Activated naive CD8-positive, alpha-beta T cell treated with anti-CD3 and anti-CD28 coated beads, Interleukin-2, amount 50 U/mL, for 24 hours (primary cell): ENCODE results near the gene GPR179.

ENCODE experiments used
- ATAC-seq: fragments of 150-1000 bp; cut with Tn5 transposase; one replicate; pipeline ENCODE4 v1.10.0; 2021
- DNase-seq: peaks from one replicate; pipeline ENCODE4 v3.0.0; 2021
- H3K27ac Mint-ChIP-seq: one replicate; pipeline ENCODE4 v1.8.0; 2021; ENCODE audit warnings: mild to moderate bottlenecking, mixed read lengths
- H3K27me3 Mint-ChIP-seq: one replicate; pipeline ENCODE4 v1.8.0; 2021; ENCODE audit warnings: mixed read lengths
- H3K36me3 Mint-ChIP-seq: one replicate; pipeline ENCODE4 v1.8.0; 2021; ENCODE audit warnings: low read depth, mixed read lengths
- H3K4me1 Mint-ChIP-seq: one replicate; pipeline ENCODE4 v1.8.0; 2021; ENCODE audit warnings: mixed read lengths
- H3K4me3 Mint-ChIP-seq: one replicate; pipeline ENCODE4 v1.8.0; 2021; ENCODE audit warnings: mild to moderate bottlenecking, moderate library complexity, mixed read lengths
- H3K9me3 Mint-ChIP-seq: one replicate; pipeline ENCODE4 v1.8.0; 2021; ENCODE audit warnings: mixed read lengths

GPR179 gene

DNA sequence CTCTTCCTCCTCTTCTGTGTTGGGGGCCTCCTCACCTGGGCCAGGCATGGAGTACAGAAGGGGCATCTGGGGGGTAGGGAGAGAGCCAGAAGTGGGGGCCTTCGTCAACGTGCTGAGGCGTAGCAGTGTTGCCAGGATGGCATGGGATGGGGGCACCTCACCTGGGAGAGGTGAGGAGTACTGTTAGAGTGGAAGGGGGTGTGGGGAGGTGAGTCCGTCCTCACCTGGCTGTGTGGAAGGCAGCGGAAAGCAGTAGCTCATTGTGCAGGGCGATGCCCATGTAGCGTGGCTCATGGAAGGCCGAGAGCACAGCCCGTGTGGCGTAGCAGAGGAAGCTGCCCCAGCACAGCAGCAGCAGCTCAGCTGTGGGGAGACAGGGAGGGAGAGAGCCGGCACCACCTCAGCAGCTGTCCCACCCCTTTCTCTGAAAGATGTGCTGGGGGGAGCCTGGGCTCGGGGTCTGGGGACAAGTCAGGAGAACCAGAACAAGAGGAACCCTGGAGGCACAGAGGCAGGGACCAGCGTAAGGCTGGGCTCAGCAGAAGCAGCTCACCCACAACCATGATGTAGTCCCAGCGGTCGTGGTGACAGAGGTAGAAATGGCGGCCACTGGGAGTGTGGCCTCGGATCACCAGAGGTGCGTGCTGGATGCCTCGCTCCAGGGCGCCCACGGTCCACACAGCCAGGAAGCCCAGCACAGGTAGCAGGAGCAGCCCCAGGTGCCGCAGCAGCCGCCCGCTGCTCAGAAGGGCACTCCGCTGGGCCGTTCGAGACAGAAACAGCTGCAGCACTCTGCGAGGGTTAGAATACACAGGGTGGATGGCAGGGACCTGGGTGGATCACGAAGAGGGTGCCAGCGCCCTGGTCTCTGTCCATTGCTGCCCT lies 9.0 kb downstream of the GPR179 start:
- Mint-ChIP-seq H3K27ac (no peak overlapping the region), H3K4me3 (no peak overlapping the region), H3K27me3 (peaks cover 5% of the 10 kb centered on the region), H3K9me3 (no peaks in the 10 kb centered on the region), H3K36me3 (no peaks in the 10 kb centered on the region), H3K4me1 (no peaks in the 10 kb centered on the region)
- ATAC-seq (no peak), DNase-seq (no peak)

DNA sequence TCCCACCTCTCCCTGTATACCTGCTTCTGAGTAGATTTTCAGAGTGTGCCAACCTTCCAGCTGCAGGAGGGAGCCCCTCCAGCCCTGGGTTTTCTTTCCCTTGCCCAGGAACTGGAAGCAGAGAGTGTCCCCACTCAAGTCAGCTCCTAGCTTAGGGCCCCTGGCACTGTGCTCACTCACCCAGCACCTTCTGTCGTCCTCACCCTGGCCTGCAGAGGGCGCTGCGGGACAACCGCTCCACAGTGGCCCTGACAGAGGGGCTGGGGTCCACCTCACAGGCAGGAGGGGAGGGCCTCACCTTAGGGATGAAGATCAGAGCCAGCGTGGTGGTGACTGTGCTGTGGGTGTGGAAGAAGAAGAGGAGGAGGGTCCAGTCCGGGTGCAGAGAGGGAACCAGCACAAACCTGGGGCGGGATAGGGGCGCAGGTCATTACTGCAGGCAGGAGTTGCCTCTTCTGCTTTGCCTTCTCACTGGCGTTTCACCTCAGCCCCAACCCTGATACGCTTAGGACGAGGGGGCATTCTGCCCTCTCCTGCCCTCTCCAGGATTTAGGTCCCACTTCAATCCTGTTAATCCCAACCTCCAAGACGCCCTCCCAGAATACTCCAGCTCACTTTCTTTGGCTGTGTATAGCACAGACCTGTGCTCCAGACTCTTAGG lies 10.0 kb downstream of the GPR179 start:
- no peaks in the 10 kb centered on the region for H3K9me3 Mint-ChIP-seq
- H3K36me3 Mint-ChIP-seq: no peaks in the 10 kb centered on the region
- H3K4me3 Mint-ChIP-seq: no peak overlapping the region
- DNase-seq (peak; percentile 67), ATAC-seq (peak; percentile 50)
- no peaks in the 10 kb centered on the region for H3K4me1 Mint-ChIP-seq
- peaks cover 5% of the 10 kb centered on the region for H3K27me3 Mint-ChIP-seq
- H3K27ac Mint-ChIP-seq: no peak overlapping the region

- peaks cover 5% of the 10 kb centered on the region for H3K27me3 Mint-ChIP-seq
- no peak for DNase-seq
- no peaks in the 10 kb centered on the region for H3K4me1 Mint-ChIP-seq
- no peak overlapping the region for H3K27ac Mint-ChIP-seq
- ATAC-seq: no peak
- H3K36me3 Mint-ChIP-seq: no peaks in the 10 kb centered on the region
- H3K4me3 Mint-ChIP-seq: no peak overlapping the region
- no peaks in the 10 kb centered on the region for H3K9me3 Mint-ChIP-seq
These were observed 11.0 kb downstream of the GPR179 start for GRCh38 chr17:38332735-38333134.

GRCh38 chr17:38330941-38331411 lies 12.8 kb downstream of the GPR179 start:
- Mint-ChIP-seq H3K27ac (no peak overlapping the region), H3K4me1 (peaks cover 5% of the 10 kb centered on the region), H3K27me3 (peaks cover 5% of the 10 kb centered on the region), H3K36me3 (no peaks in the 10 kb centered on the region), H3K9me3 (no peaks in the 10 kb centered on the region), H3K4me3 (no peak overlapping the region)
- DNase-seq: no peak
- no peak for ATAC-seq

GRCh38 chr17:38329808-38330730 lies 13.7 kb downstream of the GPR179 start:
- Mint-ChIP-seq H3K4me1 (peaks cover 6% of the 10 kb centered on the region), H3K27ac (no peak overlapping the region), H3K27me3 (peaks cover 5% of the 10 kb centered on the region)

DNA sequence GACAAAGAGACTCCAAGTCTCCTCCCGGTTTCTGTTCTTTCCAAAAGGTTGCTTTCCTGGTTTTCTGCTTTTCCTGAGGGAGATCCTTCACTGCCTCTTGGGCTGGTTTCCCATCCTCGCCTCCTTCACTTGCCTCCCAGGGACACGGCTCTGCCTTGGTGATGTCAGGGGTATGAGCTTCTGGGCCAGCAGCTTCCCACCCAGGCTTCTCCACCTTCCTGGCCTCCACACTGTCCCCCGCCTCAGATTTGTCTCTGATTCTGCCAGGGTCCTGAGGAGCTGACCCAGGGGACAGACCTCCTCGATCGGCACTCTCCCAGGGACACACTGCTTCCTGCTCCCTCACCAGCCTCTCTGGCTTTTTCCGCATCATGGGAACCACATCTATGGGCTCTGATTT lies 14.5 kb downstream of the GPR179 start:
- Mint-ChIP-seq H3K27ac (no peak overlapping the region), H3K4me3 (no peak overlapping the region), H3K4me1 (peaks cover 7% of the 10 kb centered on the region), H3K27me3 (peaks cover 5% of the 10 kb centered on the region), H3K9me3 (no peaks in the 10 kb centered on the region), H3K36me3 (no peaks in the 10 kb centered on the region)
- DNase-seq (no peak), ATAC-seq (no peak)

More at GRCh38 chr17:38329808-38330730, 13.7 kb downstream of the GPR179 start:
- no peaks in the 10 kb centered on the region for H3K36me3 Mint-ChIP-seq
- ATAC-seq (no peak), DNase-seq (no peak)
- no peaks in the 10 kb centered on the region for H3K9me3 Mint-ChIP-seq
- no peak overlapping the region for H3K4me3 Mint-ChIP-seq

GRCh38 chr17:38328620-38329019 lies 15.1 kb downstream of the GPR179 start:
- H3K27ac Mint-ChIP-seq: no peak overlapping the region
- H3K4me1 Mint-ChIP-seq: peaks cover 7% of the 10 kb centered on the region
- H3K4me3 Mint-ChIP-seq: no peak overlapping the region
- DNase-seq: no peak
- no peaks in the 10 kb centered on the region for H3K9me3 Mint-ChIP-seq
- H3K27me3 Mint-ChIP-seq: peaks cover 4% of the 10 kb centered on the region
- no peak for ATAC-seq
- no peaks in the 10 kb centered on the region for H3K36me3 Mint-ChIP-seq

- Mint-ChIP-seq H3K36me3 (peaks cover 4% of the 10 kb centered on the region), H3K4me3 (no peak overlapping the region), H3K27ac (no peak overlapping the region), H3K4me1 (peaks cover 7% of the 10 kb centered on the region), H3K27me3 (peaks cover 4% of the 10 kb centered on the region), H3K9me3 (no peaks in the 10 kb centered on the region)
- ATAC-seq (no peak), DNase-seq (no peak)
These were observed 15.8 kb downstream of the GPR179 start for GRCh38 chr17:38327936-38328335.

DNA sequence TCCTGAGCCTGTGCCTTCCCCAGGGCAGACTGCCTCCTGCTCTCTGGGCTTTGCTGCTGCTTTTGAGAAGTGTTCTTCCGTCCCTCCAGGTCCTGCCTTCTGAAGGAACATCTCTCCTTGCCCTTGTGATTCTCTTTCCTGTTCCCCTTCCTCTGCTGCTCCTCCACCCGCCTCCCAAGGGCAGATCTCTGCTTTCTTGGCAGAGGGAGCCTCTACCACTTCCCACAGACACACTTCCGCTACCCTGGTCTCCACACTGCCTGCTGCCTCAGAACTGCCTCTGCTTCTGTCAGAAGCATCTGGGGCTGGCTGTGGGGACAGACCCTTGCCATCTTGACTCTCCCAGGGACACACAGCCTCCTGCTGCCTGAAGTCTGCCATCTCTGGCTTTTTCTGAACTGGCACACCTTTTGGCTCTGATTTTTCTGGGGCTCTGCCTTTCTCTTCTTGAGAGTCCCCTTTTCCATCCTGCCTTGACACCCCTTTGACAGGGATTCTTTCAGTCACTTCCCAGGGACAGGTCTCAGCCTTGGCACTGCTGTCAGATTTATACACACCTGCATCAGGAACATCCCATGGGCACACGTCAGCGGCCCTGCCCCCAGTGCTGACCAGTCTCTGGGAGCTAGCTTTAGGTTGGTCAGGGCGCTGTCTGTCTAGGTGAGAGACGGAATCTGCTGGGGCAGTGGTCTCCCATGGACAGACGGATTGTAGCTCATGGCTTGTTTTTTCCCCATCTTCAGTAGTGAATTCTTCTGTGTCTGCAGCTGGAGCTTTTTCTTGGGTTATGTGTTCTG lies 16.6 kb downstream of the GPR179 start:
- Mint-ChIP-seq H3K4me3 (no peak overlapping the region), H3K27ac (no peak overlapping the region), H3K9me3 (no peaks in the 10 kb centered on the region), H3K36me3 (peaks cover 8% of the 10 kb centered on the region), H3K27me3 (peaks cover 4% of the 10 kb centered on the region), H3K4me1 (peaks cover 7% of the 10 kb centered on the region)
- DNase-seq (no peak), ATAC-seq (no peak)

- Mint-ChIP-seq H3K4me1 (peaks cover 7% of the 10 kb centered on the region), H3K9me3 (no peaks in the 10 kb centered on the region), H3K36me3 (peaks cover 17% of the 10 kb centered on the region), H3K4me3 (no peak overlapping the region), H3K27me3 (no peaks in the 10 kb centered on the region), H3K27ac (no peak overlapping the region)
- ATAC-seq: no peak
- no peak for DNase-seq
These were observed 18.4 kb downstream of the GPR179 start for GRCh38 chr17:38325221-38325851.

DNA sequence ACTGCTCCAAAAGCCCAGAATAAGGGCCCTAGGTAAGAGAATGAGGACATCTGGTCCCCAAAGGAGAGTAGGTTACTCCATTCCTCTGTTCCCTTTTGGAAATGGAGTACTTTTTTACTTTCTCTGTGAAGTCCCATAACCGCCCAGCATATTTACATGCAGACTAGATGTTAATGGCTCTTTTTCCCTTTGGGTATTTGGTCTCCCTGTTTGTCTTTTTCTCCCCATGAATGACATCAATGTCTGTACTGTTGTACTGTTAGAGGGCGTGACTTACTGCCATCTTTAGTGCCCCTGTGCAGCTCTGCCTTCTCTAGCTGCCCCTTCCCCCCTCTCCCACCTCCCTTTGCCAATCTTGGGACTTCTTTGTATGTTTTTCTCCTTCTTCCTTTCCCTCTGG lies 19.0 kb downstream of the GPR179 start:
- Mint-ChIP-seq H3K4me1 (peaks cover 7% of the 10 kb centered on the region), H3K4me3 (no peak overlapping the region), H3K27me3 (no peaks in the 10 kb centered on the region), H3K27ac (no peak overlapping the region), H3K36me3 (peaks cover 20% of the 10 kb centered on the region), H3K9me3 (no peaks in the 10 kb centered on the region)
- ATAC-seq (no peak), DNase-seq (no peak)

DNA sequence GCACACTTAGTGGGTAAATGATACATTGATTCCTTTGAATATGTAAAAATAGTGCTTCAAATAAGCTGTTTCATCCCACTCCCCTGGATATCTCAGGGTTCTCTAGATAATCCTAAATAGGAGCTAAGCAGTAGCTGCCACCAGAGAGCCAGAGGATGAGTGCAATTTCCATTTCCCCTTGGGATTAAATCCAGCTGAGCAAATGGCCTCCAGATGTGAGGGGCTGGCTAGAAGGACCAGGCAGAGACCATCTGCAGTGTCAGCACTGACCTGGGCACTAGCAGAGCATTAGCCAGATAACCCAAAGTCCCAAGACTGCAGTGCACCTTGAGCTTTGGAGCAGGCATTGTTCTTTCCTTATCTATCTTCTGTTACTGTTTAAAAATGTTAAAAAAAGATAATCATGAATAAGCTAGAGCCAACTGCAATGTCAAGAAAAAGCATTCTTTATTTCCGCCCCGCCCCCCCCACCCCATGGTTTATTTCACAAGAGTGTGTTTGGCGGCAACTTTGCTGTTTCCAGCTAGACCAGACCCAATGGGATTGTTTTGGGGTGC lies 19.5 kb downstream of the GPR179 start:
- H3K27me3 Mint-ChIP-seq: no peaks in the 10 kb centered on the region
- H3K4me1 Mint-ChIP-seq: peaks cover 7% of the 10 kb centered on the region
- no peak overlapping the region for H3K4me3 Mint-ChIP-seq
- no peaks in the 10 kb centered on the region for H3K9me3 Mint-ChIP-seq
- ATAC-seq (no peak), DNase-seq (no peak)
- peaks cover 23% of the 10 kb centered on the region for H3K36me3 Mint-ChIP-seq
- no peak overlapping the region for H3K27ac Mint-ChIP-seq

DNA sequence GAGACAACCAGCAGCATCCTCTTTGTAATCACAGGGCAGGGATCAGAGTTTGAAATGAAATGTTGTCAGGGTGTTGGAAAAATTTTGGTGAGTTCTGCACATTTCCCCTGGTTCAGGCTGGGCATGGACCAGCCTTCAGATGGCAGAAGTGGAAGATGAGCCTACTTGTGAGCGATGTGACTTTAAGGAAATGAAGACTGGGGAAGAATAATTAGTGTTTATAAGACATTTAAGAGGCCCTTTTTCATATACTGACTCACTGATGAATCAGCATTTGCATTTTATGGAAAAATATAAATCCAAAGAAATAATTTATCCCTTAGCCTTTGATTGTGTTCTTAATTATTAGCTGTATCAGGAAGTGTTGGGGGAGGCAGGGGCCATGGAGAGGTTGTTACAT lies 20.9 kb downstream of the GPR179 start:
- no peak for DNase-seq
- Mint-ChIP-seq H3K36me3 (peaks cover 25% of the 10 kb centered on the region), H3K9me3 (no peaks in the 10 kb centered on the region), H3K4me3 (no peak overlapping the region), H3K4me1 (peaks cover 7% of the 10 kb centered on the region), H3K27ac (no peak overlapping the region), H3K27me3 (no peaks in the 10 kb centered on the region)
- ATAC-seq: no peak
